HepG2 (cell line): ENCODE results near the gene AP4S1. TPM values are rescaled to one million over a fixed set of nuclear protein-coding genes. Genes with fewer than 3 reads are reported as not detected.

Source experiments
- ATF1 ChIP-seq: IDR thresholded peaks from 2 replicates; pipeline ENCODE4 v1.6.1; 2016; ENCODE audit warnings: mild to moderate bottlenecking, control low read depth
- BRD4 ChIP-seq: sonication (generic); formaldehyde crosslinking; IDR thresholded peaks from 2 replicates; pipeline ENCODE4 v1.4.0; 2020; ENCODE audit warnings: missing genetic modification reagents
- CEBPG ChIP-seq: IDR thresholded peaks from 2 replicates; pipeline ENCODE4 v1.6.1; 2016
- EZH2 ChIP-seq: conservative IDR thresholded peaks from 2 replicates; pipeline ENCODE4 v1.6.1; 2012; ENCODE audit warnings: mild to moderate bottlenecking, low read depth, low read length, moderate library complexity
- GLMP ChIP-seq: sonication (generic); formaldehyde crosslinking; IDR thresholded peaks from 2 replicates; pipeline ENCODE4 v1.9.0; 2021; ENCODE audit warnings: missing genetic modification reagents, mild to moderate bottlenecking, borderline replicate concordance
- HNF1A ChIP-seq, 2 experiments: sonication (generic) in 1 of 2; formaldehyde crosslinking in 1 of 2; IDR thresholded peaks; 2 replicates each; pipeline versions ENCODE4 v1.4.0 to v1.6.1; 2016 to 2020; ENCODE audit warnings: borderline replicate concordance in 1 of 2, low read depth in 1 of 2, mild to moderate bottlenecking in 1 of 2, missing genetic modification reagents in 1 of 2
- MEF2D ChIP-seq: sonication (generic); formaldehyde crosslinking; IDR thresholded peaks from 2 replicates; pipeline ENCODE4 v1.5.1; 2020; ENCODE audit warnings: mild to moderate bottlenecking, missing genetic modification reagents
- MYPOP ChIP-seq: sonication (generic); formaldehyde crosslinking; IDR thresholded peaks from 2 replicates; pipeline ENCODE4 v1.8.1; 2023; ENCODE audit warnings: mild to moderate bottlenecking, moderate library complexity, missing genetic modification reagents
- NFATC3 ChIP-seq: sonication (generic); formaldehyde crosslinking; IDR thresholded peaks from 2 replicates; pipeline ENCODE4 v1.5.1; 2020; ENCODE audit warnings: mild to moderate bottlenecking, missing genetic modification reagents
- POGZ ChIP-seq: sonication (generic); formaldehyde crosslinking; IDR thresholded peaks from 2 replicates; pipeline ENCODE4 v1.4.0; 2020; ENCODE audit warnings: mild to moderate bottlenecking, missing genetic modification reagents
- RBM22 ChIP-seq: fragments of 200-400 bp; formaldehyde crosslinking; optimal IDR thresholded peaks from 2 replicates; pipeline ENCODE3; 2017; ENCODE audit warnings: mild to moderate bottlenecking, low read length, moderate library complexity
- RFX3 ChIP-seq: IDR thresholded peaks from 2 replicates; pipeline ENCODE4 v1.6.1; 2016; ENCODE audit warnings: missing biosample characterization, missing genetic modification reagents
- SALL1 ChIP-seq: sonication (generic); formaldehyde crosslinking; IDR thresholded peaks from 2 replicates; pipeline ENCODE4 v1.8.0; 2022; ENCODE audit warnings: mild to moderate bottlenecking, missing genetic modification reagents
- SCMH1 ChIP-seq: sonication (generic); formaldehyde crosslinking; IDR thresholded peaks from 2 replicates; pipeline ENCODE4 v1.9.0; 2021; ENCODE audit warnings: missing genetic modification reagents, mild to moderate bottlenecking, borderline replicate concordance
- TBP ChIP-seq: sonication (generic); formaldehyde crosslinking; IDR thresholded peaks from 2 replicates; pipeline ENCODE4 v1.5.0; 2020; ENCODE audit warnings: missing genetic modification reagents
- THRA ChIP-seq: sonication (generic); formaldehyde crosslinking; IDR thresholded peaks from 2 replicates; pipeline ENCODE4 v1.4.0; 2020; ENCODE audit warnings: missing genetic modification reagents, borderline replicate concordance
- ZBTB44 ChIP-seq: sonication (generic); formaldehyde crosslinking; IDR thresholded peaks from 2 replicates; pipeline ENCODE4 v1.4.0; 2020; ENCODE audit warnings: missing genetic modification reagents
- ZNF282 ChIP-seq: fragments of 450-650 bp; IDR thresholded peaks from 2 replicates; pipeline ENCODE4 v1.6.1; 2018; ENCODE audit not compliant: partially characterized antibody
- ZNF569 ChIP-seq: sonication (generic); formaldehyde crosslinking; IDR thresholded peaks from 2 replicates; pipeline ENCODE4 v1.5.0; 2020; ENCODE audit warnings: mild to moderate bottlenecking, missing genetic modification reagents, moderate library complexity, borderline replicate concordance
- ZNF570 ChIP-seq: sonication (generic); formaldehyde crosslinking; IDR thresholded peaks from 2 replicates; pipeline ENCODE4 v1.4.0; 2020; ENCODE audit warnings: mild to moderate bottlenecking, missing genetic modification reagents, borderline replicate concordance
- polyA plus RNA-seq, 8 experiments: library from polyadenylated mRNA; depleted of rRNA in 3 of 8; stranded (reverse) in 7 of 8; unstranded in 1 of 8; fragments of >200 nt; fragmentation: Illumina TruSeq in 4 of 8; extraction: Trizol in 4 of 8; gene quantifications; 2 replicates each; pipeline versions ENCODE4 v1.2.1 to v1.2.3, GENCODE V29; 2011 to 2016; ENCODE audit warnings: low read depth in 4 of 8, missing spikeins in 1 of 8, mixed read lengths in 1 of 8; ENCODE audit not compliant: insufficient read depth in 1 of 8
- total RNA-seq, 5 experiments: library from RNA; depleted of rRNA; stranded (reverse); fragments of >200 nt; fragmentation: Illumina TruSeq; extraction: Trizol; gene quantifications; 2 replicates each; pipeline ENCODE4 v1.2.3, GENCODE V29; 2016; ENCODE audit warnings: low read depth in 1 of 5

Gene AP4S1
- total and polyA plus RNA-seq, 2 of the 13 experiments (the other 11 are each of a cell fraction or from before 2014, with no cell fraction given) = 3.9 to 21.1 TPM

- TF ChIP-seq MYPOP (CRISPR knock-in tag) (no peak), TBP (no peak), ATF1 (CRISPR knock-in tag) (no peak), HNF1A (IDR thresholded peaks at IDR 0.05; ENCODE audit: low read depth) (no peak), HNF1A (CRISPR knock-in tag; IDR thresholded peaks at IDR 0.05; ENCODE audit: borderline replicate concordance) (no peak; the same call in 1 of the 2 replicates), ZNF569 (CRISPR knock-in tag) (no peak), EZH2 (no peak), ZNF282 (no peak), SALL1 (CRISPR knock-in tag) (peak; percentile 71), ZBTB44 (0 out of 2 replicates have a peak, but pooled peaks have one; percentile 16), POGZ (CRISPR knock-in tag) (peak; percentile 28; the same call in 1 of the 2 replicates), THRA (CRISPR knock-in tag) (peak; percentile 64; the same call in 1 of the 2 replicates), SCMH1 (CRISPR knock-in tag) (no peak), BRD4 (CRISPR knock-in tag) (peak; percentile 97; the same call in 1 of the 2 replicates), MEF2D (CRISPR knock-in tag) (no peak), GLMP (CRISPR knock-in tag) (no peak), RBM22 (no peak), RFX3 (CRISPR knock-in tag) (0 out of 2 replicates have a peak, but pooled peaks have one; percentile 19), ZNF570 (0 out of 2 replicates have a peak, but pooled peaks have one; percentile 90), NFATC3 (no peak; the same call in 1 of the 2 replicates), CEBPG (CRISPR knock-in tag) (no peak)
Measured at GRCh38 chr14:31025367-31026076, at the start of gene AP4S1 (continued).
